HepG2 (cell line): ENCODE measurements around the gene LRRN4CL. TPM values are rescaled to one million over a fixed set of nuclear protein-coding genes. Genes with fewer than 3 reads are reported as not detected.

Experiments
- HDAC6 ChIP-seq: fragments of 200-600 bp; sonication (generic); IDR thresholded peaks from 2 replicates; pipeline ENCODE4 v1.7.0; 2017; ENCODE audit warnings: mild to moderate bottlenecking, antibody characterized with exemption, low read length, low read depth
- LBX2 ChIP-seq: sonication (generic); formaldehyde crosslinking; IDR thresholded peaks from 2 replicates; pipeline ENCODE4 v1.5.0; 2020; ENCODE audit warnings: missing genetic modification reagents, mild to moderate bottlenecking, borderline replicate concordance
- MLLT10 ChIP-seq: sonication (generic); formaldehyde crosslinking; IDR thresholded peaks from 2 replicates; pipeline ENCODE4 v1.4.0; 2020; ENCODE audit warnings: missing genetic modification reagents
- MXD1 ChIP-seq: sonication (generic); formaldehyde crosslinking; IDR thresholded peaks from 2 replicates; pipeline ENCODE4 v1.4.0; 2020; ENCODE audit warnings: mild to moderate bottlenecking, missing genetic modification reagents
- PAX8 ChIP-seq: sonication (generic); formaldehyde crosslinking; IDR thresholded peaks from 2 replicates; pipeline ENCODE4 v1.8.0; 2022; ENCODE audit warnings: mild to moderate bottlenecking, missing genetic modification reagents, borderline replicate concordance
- RARG ChIP-seq: sonication (generic); formaldehyde crosslinking; IDR thresholded peaks from 2 replicates; pipeline ENCODE4 v1.4.0; 2020; ENCODE audit warnings: low read depth, mild to moderate bottlenecking, missing genetic modification reagents
- REPIN1 ChIP-seq: sonication (generic); formaldehyde crosslinking; IDR thresholded peaks from 2 replicates; pipeline ENCODE4 v1.8.0; 2022; ENCODE audit warnings: missing genetic modification reagents, low read depth, mild to moderate bottlenecking, borderline replicate concordance
- RFXAP ChIP-seq: sonication (generic); formaldehyde crosslinking; IDR thresholded peaks from 2 replicates; pipeline ENCODE4 v1.4.0; 2020; ENCODE audit warnings: missing genetic modification reagents, borderline replicate concordance
- SNAI1 ChIP-seq: sonication (generic); formaldehyde crosslinking; IDR thresholded peaks from 2 replicates; pipeline ENCODE4 v1.5.0; 2020; ENCODE audit warnings: mild to moderate bottlenecking, missing genetic modification reagents, borderline replicate concordance
- SRF ChIP-seq: IDR thresholded peaks from 2 replicates; pipeline ENCODE4 v1.6.1; 2011; ENCODE audit warnings: mild to moderate bottlenecking, low read depth, low read length, moderate library complexity
- THAP9 ChIP-seq: sonication (generic); formaldehyde crosslinking; IDR thresholded peaks from 2 replicates; pipeline ENCODE4; 2020; ENCODE audit warnings: missing genetic modification reagents, mild to moderate bottlenecking, borderline replicate concordance
- XRCC5 ChIP-seq: fragments of 200-400 bp; formaldehyde crosslinking; optimal IDR thresholded peaks from 2 replicates; pipeline ENCODE3; 2017; ENCODE audit warnings: mild to moderate bottlenecking, low read length
- ZBTB20 ChIP-seq: sonication (generic); formaldehyde crosslinking; IDR thresholded peaks from 2 replicates; pipeline ENCODE4 v1.8.1; 2023; ENCODE audit warnings: missing genetic modification reagents, low read depth, mild to moderate bottlenecking, borderline replicate concordance
- ZNF775 ChIP-seq: sonication (generic); formaldehyde crosslinking; IDR thresholded peaks from 2 replicates; pipeline ENCODE4 v1.4.0; 2020; ENCODE audit warnings: missing genetic modification reagents, mild to moderate bottlenecking, moderate library complexity, borderline replicate concordance
- ZNF790 ChIP-seq: sonication (generic); formaldehyde crosslinking; IDR thresholded peaks from 2 replicates; pipeline ENCODE4 v1.8.0; 2022; ENCODE audit warnings: missing genetic modification reagents, mild to moderate bottlenecking, borderline replicate concordance
- polyA plus RNA-seq, 8 experiments: library from polyadenylated mRNA; depleted of rRNA in 3 of 8; stranded (reverse) in 7 of 8; unstranded in 1 of 8; fragments of >200 nt; fragmentation: Illumina TruSeq in 4 of 8; extraction: Trizol in 4 of 8; gene quantifications; 2 replicates each; pipeline versions ENCODE4 v1.2.1 to v1.2.3, GENCODE V29; 2011 to 2016; ENCODE audit warnings: low read depth in 4 of 8, missing spikeins in 1 of 8, mixed read lengths in 1 of 8; ENCODE audit not compliant: insufficient read depth in 1 of 8
- total RNA-seq, 5 experiments: library from RNA; depleted of rRNA; stranded (reverse); fragments of >200 nt; fragmentation: Illumina TruSeq; extraction: Trizol; gene quantifications; 2 replicates each; pipeline ENCODE4 v1.2.3, GENCODE V29; 2016; ENCODE audit warnings: low read depth in 1 of 5
- TF ChIP-seq, protein P1 (sequence below): sonication (generic); formaldehyde crosslinking; IDR thresholded peaks from 2 replicates; pipeline ENCODE4 v1.8.0; 2022; ENCODE audit warnings: mild to moderate bottlenecking, missing genetic modification reagents, moderate library complexity
- TF ChIP-seq, protein P2 (sequence below): sonication (generic); formaldehyde crosslinking; IDR thresholded peaks from 2 replicates; pipeline ENCODE4 v1.4.0; 2020; ENCODE audit warnings: mild to moderate bottlenecking, missing genetic modification reagents, borderline replicate concordance
- TF ChIP-seq, protein P3 (sequence below): sonication (generic); formaldehyde crosslinking; IDR thresholded peaks from 2 replicates; pipeline ENCODE4 v1.9.0; 2021; ENCODE audit warnings: missing genetic modification reagents, mild to moderate bottlenecking, borderline replicate concordance
- TF ChIP-seq, protein P4 (sequence below): sonication (generic); formaldehyde crosslinking; IDR thresholded peaks from 2 replicates; pipeline ENCODE4 v1.5.1; 2020; ENCODE audit warnings: missing genetic modification reagents, mild to moderate bottlenecking, borderline replicate concordance

The LRRN4CL gene
- total and polyA plus RNA-seq, 2 of the 13 experiments (the other 11 are each of a cell fraction or from before 2014, with no cell fraction given) = 0.11 TPM; not detected in 1

- TF ChIP-seq THAP9 (peak; percentile 30; the same call in 1 of the 2 replicates), ZBTB20 (CRISPR knock-in tag) (peak; percentile 80; the same call in 1 of the 2 replicates), RFXAP (CRISPR knock-in tag) (peak; percentile 100; the same call in 1 of the 2 replicates), RARG (CRISPR knock-in tag) (no peak), SRF (no peak), REPIN1 (CRISPR knock-in tag) (peak; percentile 73; the same call in 1 of the 2 replicates), XRCC5 (peak; percentile 56), SNAI1 (CRISPR knock-in tag) (no peak), HDAC6 (no peak), MLLT10 (CRISPR knock-in tag) (no peak), ZNF775 (no peak), LBX2 (CRISPR knock-in tag) (peak; percentile 76; the same call in 1 of the 2 replicates), MXD1 (CRISPR knock-in tag) (peak; percentile 92), PAX8 (peak; percentile 95; the same call in 1 of the 2 replicates), ZNF790 (CRISPR knock-in tag) (peak; percentile 99; the same call in 1 of the 2 replicates)
- TF ChIP-seq, protein P1, sequence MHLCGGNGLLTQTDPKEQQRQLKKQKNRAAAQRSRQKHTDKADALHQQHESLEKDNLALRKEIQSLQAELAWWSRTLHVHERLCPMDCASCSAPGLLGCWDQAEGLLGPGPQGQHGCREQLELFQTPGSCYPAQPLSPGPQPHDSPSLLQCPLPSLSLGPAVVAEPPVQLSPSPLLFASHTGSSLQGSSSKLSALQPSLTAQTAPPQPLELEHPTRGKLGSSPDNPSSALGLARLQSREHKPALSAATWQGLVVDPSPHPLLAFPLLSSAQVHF (CRISPR knock-in tag) = 0 out of 2 replicates have a peak, but pooled peaks have one; percentile 73
- TF ChIP-seq, protein P2, sequence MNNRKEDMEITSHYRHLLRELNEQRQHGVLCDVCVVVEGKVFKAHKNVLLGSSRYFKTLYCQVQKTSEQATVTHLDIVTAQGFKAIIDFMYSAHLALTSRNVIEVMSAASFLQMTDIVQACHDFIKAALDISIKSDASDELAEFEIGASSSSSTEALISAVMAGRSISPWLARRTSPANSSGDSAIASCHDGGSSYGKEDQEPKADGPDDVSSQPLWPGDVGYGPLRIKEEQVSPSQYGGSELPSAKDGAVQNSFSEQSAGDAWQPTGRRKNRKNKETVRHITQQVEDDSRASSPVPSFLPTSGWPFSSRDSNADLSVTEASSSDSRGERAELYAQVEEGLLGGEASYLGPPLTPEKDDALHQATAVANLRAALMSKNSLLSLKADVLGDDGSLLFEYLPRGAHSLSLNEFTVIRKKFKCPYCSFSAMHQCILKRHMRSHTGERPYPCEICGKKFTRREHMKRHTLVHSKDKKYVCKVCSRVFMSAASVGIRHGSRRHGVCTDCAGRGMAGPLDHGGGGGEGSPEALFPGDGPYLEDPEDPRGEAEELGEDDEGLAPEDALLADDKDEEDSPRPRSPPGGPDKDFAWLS = no peak
- TF ChIP-seq, protein P3, sequence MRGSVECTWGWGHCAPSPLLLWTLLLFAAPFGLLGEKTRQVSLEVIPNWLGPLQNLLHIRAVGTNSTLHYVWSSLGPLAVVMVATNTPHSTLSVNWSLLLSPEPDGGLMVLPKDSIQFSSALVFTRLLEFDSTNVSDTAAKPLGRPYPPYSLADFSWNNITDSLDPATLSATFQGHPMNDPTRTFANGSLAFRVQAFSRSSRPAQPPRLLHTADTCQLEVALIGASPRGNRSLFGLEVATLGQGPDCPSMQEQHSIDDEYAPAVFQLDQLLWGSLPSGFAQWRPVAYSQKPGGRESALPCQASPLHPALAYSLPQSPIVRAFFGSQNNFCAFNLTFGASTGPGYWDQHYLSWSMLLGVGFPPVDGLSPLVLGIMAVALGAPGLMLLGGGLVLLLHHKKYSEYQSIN (CRISPR knock-in tag) = peak; percentile 68; the same call in 1 of the 2 replicates
- TF ChIP-seq, protein P4, sequence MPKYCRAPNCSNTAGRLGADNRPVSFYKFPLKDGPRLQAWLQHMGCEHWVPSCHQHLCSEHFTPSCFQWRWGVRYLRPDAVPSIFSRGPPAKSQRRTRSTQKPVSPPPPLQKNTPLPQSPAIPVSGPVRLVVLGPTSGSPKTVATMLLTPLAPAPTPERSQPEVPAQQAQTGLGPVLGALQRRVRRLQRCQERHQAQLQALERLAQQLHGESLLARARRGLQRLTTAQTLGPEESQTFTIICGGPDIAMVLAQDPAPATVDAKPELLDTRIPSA = no peak; the same call in 1 of the 2 replicates
Observed at GRCh38 chr11:62727165-62727871, 38.0 kb upstream of the LRRN4CL start, which contains the start of gene HNRNPUL2 (continued).
